ENCODE measurements around the gene LDHAL6A. TPM values are rescaled to one million over a fixed set of nuclear protein-coding genes. Genes with fewer than 3 reads are reported as not detected.

Gene LDHAL6A
- total RNA-seq, 1 donor from 2014 or later = not detected

DNA sequence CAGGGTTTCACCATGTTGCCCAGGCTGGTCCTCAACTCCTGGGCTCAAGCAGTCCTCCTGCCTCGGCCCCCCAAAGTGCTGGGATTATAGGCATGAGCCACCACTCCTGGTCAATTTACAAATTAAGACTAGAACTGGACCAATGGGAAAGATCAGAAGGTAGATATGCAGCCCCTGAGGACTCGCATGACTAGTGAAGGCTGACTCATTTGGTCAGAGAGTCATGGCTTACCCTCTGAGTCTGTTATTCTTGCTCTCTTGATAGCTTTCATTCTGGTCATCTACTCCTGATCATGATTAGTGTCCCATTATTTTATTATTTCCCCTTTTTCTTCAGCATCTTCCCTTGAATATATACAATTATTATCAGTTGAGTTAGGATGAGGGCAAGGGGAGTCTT is 2.7 kb upstream of the LDHAL6A start:
- H3K4me3 Mint-ChIP-seq = no peak overlapping the region
- ChIA-PET CTCF (no interaction called here), POLR2A (no interaction called here)
- H3K9me3 Mint-ChIP-seq = no peaks in the 10 kb centered on the region
- intact Hi-C loops (cut with micrococcal nuclease) = no loop called here
- H3K4me1 Mint-ChIP-seq = no peaks in the 10 kb centered on the region
- no peaks in the 10 kb centered on the region for H3K36me3 Mint-ChIP-seq (ENCODE audit: low read depth)
- TF ChIP-seq, protein P1, sequence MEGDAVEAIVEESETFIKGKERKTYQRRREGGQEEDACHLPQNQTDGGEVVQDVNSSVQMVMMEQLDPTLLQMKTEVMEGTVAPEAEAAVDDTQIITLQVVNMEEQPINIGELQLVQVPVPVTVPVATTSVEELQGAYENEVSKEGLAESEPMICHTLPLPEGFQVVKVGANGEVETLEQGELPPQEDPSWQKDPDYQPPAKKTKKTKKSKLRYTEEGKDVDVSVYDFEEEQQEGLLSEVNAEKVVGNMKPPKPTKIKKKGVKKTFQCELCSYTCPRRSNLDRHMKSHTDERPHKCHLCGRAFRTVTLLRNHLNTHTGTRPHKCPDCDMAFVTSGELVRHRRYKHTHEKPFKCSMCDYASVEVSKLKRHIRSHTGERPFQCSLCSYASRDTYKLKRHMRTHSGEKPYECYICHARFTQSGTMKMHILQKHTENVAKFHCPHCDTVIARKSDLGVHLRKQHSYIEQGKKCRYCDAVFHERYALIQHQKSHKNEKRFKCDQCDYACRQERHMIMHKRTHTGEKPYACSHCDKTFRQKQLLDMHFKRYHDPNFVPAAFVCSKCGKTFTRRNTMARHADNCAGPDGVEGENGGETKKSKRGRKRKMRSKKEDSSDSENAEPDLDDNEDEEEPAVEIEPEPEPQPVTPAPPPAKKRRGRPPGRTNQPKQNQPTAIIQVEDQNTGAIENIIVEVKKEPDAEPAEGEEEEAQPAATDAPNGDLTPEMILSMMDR (IDR thresholded peaks at IDR 0.05) = no peak
- DNase-seq = no peak
- H3K27ac Mint-ChIP-seq = no peak overlapping the region
- no peak for ATAC-seq (ENCODE audit: low read depth)
- H3K27me3 Mint-ChIP-seq = peaks cover 5% of the 10 kb centered on the region

DNA sequence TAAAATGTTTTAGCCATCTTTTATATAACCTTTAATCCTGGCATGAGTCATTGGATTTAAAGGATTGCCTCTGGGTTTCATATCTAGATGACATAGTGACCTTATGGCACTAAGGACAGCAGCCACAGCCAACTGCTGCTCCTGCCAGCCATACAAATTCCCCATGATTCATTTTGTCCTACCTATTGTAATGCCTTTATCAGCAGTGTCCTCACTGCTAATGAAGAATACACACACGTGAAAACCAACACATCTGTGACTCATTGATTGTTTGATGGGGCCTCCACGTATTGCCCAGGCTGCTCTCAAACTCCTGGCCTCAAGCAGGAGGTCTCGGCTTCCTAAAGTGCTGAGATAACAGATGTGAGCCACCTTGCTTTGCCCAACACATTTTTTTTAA is 1.8 kb downstream of the LDHAL6A start:
- peaks cover 3% of the 10 kb centered on the region for H3K27me3 Mint-ChIP-seq
- CTCF ChIA-PET = no interaction called here
- no peak overlapping the region for H3K4me3 Mint-ChIP-seq
- no peak overlapping the region for H3K27ac Mint-ChIP-seq
- POLR2A ChIA-PET = no interaction called here
- H3K9me3 Mint-ChIP-seq = no peaks in the 10 kb centered on the region
- ATAC-seq (ENCODE audit: low read depth) = no peak
- intact Hi-C loops (cut with micrococcal nuclease) = no loop called here
- H3K4me1 Mint-ChIP-seq = no peaks in the 10 kb centered on the region
- TF ChIP-seq, protein P1 (IDR thresholded peaks at IDR 0.05) = no peak
- no peaks in the 10 kb centered on the region for H3K36me3 Mint-ChIP-seq (ENCODE audit: low read depth)
- DNase-seq = no peak

DNA sequence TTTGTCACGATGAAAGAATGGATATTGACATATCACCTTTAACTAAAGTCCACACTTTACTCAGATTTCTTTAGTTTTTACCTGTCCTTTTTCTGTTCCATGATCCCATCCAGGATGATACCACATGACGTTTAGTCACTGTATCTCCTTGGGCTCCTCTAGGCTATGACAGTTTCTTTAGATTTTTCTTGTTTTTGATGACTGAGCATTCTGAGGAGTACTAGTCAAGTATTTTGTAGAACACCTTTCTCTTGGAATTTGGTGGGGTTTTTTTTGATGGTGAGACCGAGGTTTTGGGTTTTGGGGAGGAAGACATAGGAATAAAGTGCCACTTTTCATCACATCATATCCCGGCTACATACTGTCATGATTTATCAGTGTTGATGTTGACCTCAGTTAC is 4.0 kb downstream of the LDHAL6A start:
- Mint-ChIP-seq H3K4me1 (no peaks in the 10 kb centered on the region), H3K36me3 (ENCODE audit: low read depth) (no peaks in the 10 kb centered on the region), H3K9me3 (no peaks in the 10 kb centered on the region), H3K27me3 (peaks cover 3% of the 10 kb centered on the region), H3K4me3 (no peak overlapping the region), H3K27ac (no peak overlapping the region)
- ChIA-PET POLR2A (no interaction called here), CTCF (no interaction called here)
- ATAC-seq (ENCODE audit: low read depth) (no peak), DNase-seq (no peak)
- intact Hi-C loops (cut with micrococcal nuclease) = no loop called here
- TF ChIP-seq, protein P1 (IDR thresholded peaks at IDR 0.05) = no peak

GRCh38 chr11:18461909-18462308 is 6.3 kb downstream of the LDHAL6A start:
- Mint-ChIP-seq H3K36me3 (ENCODE audit: low read depth) (no peaks in the 10 kb centered on the region), H3K4me3 (no peak overlapping the region), H3K27me3 (no peaks in the 10 kb centered on the region), H3K4me1 (no peaks in the 10 kb centered on the region), H3K27ac (no peak overlapping the region), H3K9me3 (no peaks in the 10 kb centered on the region)
- no peak for DNase-seq
- CTCF ChIA-PET = no interaction called here
- TF ChIP-seq, protein P1 (IDR thresholded peaks at IDR 0.05) = no peak
- no peak for ATAC-seq (ENCODE audit: low read depth)
- POLR2A ChIA-PET = no interaction called here
- intact Hi-C loops (cut with micrococcal nuclease) = no loop called here

- no peaks in the 10 kb centered on the region for H3K36me3 Mint-ChIP-seq (ENCODE audit: low read depth)
- ATAC-seq (ENCODE audit: low read depth) = no peak
- ChIA-PET CTCF (no interaction called here), POLR2A (interaction anchor here (0.6 kb wide), 1 partner anchor 118 kb away, joined by 5 read pairs; no protein-coding TSS in a partner anchor)
- no peaks in the 10 kb centered on the region for H3K4me1 Mint-ChIP-seq
- no peak for DNase-seq
- no peak overlapping the region for H3K27ac Mint-ChIP-seq
- H3K27me3 Mint-ChIP-seq = no peaks in the 10 kb centered on the region
- intact Hi-C loops (cut with micrococcal nuclease) = no loop called here
- TF ChIP-seq, protein P1 (IDR thresholded peaks at IDR 0.05) = no peak
- H3K9me3 Mint-ChIP-seq = no peaks in the 10 kb centered on the region
- H3K4me3 Mint-ChIP-seq = no peak overlapping the region
Observed at GRCh38 chr11:18463439-18463838, 7.8 kb downstream of the LDHAL6A start.
